Peyer's patch (tissue), 4 donors: ENCODE data around the gene RXRB.

ENCODE experiments used
- CTCF ChIP-seq, 6 experiments: fragments of 450-650 bp in 4 of 6; fragments of 200-600 bp in 2 of 6; sonication (generic) in 1 of 6; IDR thresholded peaks; one replicate each; pipeline ENCODE4 v1.5.1; 2017 to 2019; ENCODE audit warnings: antibody characterized with exemption in 6 of 6, mild to moderate bottlenecking in 3 of 6, moderate library complexity in 1 of 6
- POLR2A ChIP-seq, 2 donors: fragments of 450-650 bp; IDR thresholded peaks; one replicate each; pipeline ENCODE4 v1.5.1; 2017; ENCODE audit warnings: antibody characterized with exemption in 2 of 2, mild to moderate bottlenecking in 2 of 2, moderate library complexity in 2 of 2

GRCh38 chr6:33191383-33192104 is 8.9 kb downstream of the RXRB start:
- TF ChIP-seq CTCF (IDR thresholded peaks at IDR 0.05), result no peak
- no peak for TF ChIP-seq POLR2A (IDR thresholded peaks at IDR 0.05)
